GM19023 (cell line): ENCODE data around the gene CA10.

Experiments
- ATAC-seq: cut with Tn5 transposase; IDR thresholded peaks from one replicate; pipeline ENCODE4 v1.9.1; 2021; ENCODE audit warnings: mild to moderate bottlenecking, moderate library complexity; ENCODE audit not compliant: unreplicated experiment

CA10 gene

GRCh38 chr17:52049051-52049450 is 109.5 kb downstream of the CA10 start:
- ATAC-seq, result no peak

GRCh38 chr17:52048137-52048898 is 110.2 kb downstream of the CA10 start:
- no peak for ATAC-seq

GRCh38 chr17:52047086-52047485 is 111.4 kb downstream of the CA10 start:
- ATAC-seq, result no peak

GRCh38 chr17:52041123-52041617 is 117.3 kb downstream of the CA10 start:
- no peak for ATAC-seq

GRCh38 chr17:52036416-52036815 is 122.1 kb downstream of the CA10 start:
- ATAC-seq, result no peak

GRCh38 chr17:52035336-52035915 is 123.1 kb downstream of the CA10 start:
- no peak for ATAC-seq

GRCh38 chr17:52032454-52032853 is 126.1 kb downstream of the CA10 start:
- no peak for ATAC-seq

GRCh38 chr17:52030052-52030451 is 128.5 kb downstream of the CA10 start:
- ATAC-seq, result no peak

GRCh38 chr17:52027620-52028295 is 130.8 kb downstream of the CA10 start:
- ATAC-seq, result no peak

GRCh38 chr17:52027081-52027480 is 131.4 kb downstream of the CA10 start:
- ATAC-seq, result no peak

GRCh38 chr17:52026075-52026474 is 132.4 kb downstream of the CA10 start:
- no peak for ATAC-seq

GRCh38 chr17:52025236-52025635 is 133.3 kb downstream of the CA10 start:
- ATAC-seq, result no peak

GRCh38 chr17:52024300-52024870 is 134.1 kb downstream of the CA10 start:
- no peak for ATAC-seq

GRCh38 chr17:52011064-52011463 is 147.4 kb downstream of the CA10 start:
- ATAC-seq, result no peak

GRCh38 chr17:51999654-52000053 is 158.9 kb downstream of the CA10 start:
- no peak for ATAC-seq

- no peak for ATAC-seq
Observed at GRCh38 chr17:51997723-51998122, 160.8 kb downstream of the CA10 start.

GRCh38 chr17:51995797-51996403 is 162.6 kb downstream of the CA10 start:
- no peak for ATAC-seq

- ATAC-seq, result no peak
Observed at GRCh38 chr17:51992864-51993416, 165.6 kb downstream of the CA10 start.

- no peak for ATAC-seq
Observed at GRCh38 chr17:51971121-51971520, 187.4 kb downstream of the CA10 start.

- no peak for ATAC-seq
Observed at GRCh38 chr17:51961689-51962088, 196.8 kb downstream of the CA10 start.

- no peak for ATAC-seq
Observed at GRCh38 chr17:51957786-51958185, 200.7 kb downstream of the CA10 start.
